IPS-NIHi7 (cell line): ENCODE data around the gene SUPT3H.

Source experiments
- DNase-seq: peaks from one replicate; pipeline ENCODE4 v3.0.0; 2012; ENCODE audit warnings: mixed read lengths; ENCODE audit errors: extremely low spot score

The SUPT3H gene

DNA sequence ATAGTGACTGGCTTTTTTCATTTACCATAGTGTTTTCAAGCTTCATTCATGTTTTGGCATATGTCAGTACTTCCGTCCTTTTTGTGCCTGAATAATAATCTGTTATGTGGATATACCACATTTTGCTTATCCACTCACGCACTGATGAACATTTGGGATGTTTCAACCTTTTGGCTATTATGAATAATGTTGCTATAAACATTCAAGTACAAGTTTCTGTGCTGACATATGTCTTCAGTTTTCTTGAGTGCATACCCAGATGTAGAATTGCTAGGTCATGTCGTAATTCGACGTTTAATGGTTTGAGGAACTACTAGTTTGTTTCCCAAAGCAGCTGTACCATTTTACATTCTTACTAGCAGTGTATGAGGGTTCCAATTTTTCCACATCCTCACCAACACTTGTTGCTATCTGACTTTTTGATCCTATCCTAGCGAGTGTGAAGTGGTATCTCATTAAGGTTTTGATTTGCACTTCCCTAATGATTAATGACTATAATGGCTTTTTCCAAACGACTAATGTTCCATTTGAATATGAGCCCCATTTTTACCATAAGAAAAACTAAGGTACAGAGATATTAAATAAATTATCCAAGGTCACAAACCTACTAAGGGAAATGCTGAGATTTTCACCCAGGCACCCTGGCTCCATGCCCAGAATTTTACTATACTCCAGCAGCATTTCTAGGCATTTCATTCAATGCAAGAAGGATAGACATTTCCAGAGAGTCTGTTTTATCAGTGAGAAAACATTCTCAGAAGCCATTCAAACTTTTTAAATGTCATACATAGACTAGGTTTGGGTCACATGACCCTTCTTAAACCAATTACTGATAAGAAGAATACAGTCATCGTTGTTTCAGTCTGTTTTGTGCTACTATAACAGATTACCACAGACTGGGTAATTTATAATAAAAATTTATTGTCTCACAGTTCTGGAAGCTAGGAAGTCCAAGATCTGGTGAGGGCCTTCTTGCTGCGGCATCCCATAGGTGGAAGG lies 120.7 kb downstream of the SUPT3H start:
- no peak for DNase-seq

DNA sequence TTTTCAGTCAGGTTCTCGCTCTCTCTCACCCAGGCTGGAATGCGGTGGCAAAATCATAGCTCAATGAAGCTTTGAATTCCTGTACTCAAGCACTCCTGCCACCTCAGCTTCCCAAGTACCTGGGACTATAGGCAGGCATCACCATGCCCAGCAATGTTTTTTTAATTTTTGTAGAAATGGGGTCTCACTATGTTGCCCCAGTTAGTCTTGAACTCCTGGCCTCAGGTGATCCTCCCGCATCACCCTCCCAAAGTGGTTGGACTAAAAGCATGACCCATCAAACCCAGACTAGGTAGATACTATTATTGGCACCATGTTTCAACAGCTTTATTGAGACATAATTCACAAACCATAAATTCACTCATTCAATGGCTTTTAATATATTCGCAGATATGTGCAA lies 122.3 kb downstream of the SUPT3H start:
- no peak for DNase-seq

DNA sequence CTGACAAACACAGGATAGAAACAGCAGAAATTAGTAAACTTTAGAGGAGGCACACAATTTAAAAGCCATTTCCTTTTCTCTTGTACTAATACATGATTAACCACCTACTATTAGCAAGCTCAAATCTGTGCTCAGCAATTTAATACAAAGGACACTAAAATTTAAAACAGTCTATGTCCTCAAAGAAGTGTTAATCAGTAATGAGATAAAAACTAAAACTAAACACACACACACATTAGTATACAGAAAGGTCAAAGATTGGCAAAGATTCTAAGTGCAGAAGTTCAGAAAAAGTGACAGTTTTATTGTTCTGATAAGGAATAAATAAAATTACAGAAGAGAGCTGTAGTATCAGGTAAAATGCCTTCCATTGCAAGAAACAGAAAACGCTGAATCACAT lies 123.5 kb downstream of the SUPT3H start:
- DNase-seq, result no peak

DNA sequence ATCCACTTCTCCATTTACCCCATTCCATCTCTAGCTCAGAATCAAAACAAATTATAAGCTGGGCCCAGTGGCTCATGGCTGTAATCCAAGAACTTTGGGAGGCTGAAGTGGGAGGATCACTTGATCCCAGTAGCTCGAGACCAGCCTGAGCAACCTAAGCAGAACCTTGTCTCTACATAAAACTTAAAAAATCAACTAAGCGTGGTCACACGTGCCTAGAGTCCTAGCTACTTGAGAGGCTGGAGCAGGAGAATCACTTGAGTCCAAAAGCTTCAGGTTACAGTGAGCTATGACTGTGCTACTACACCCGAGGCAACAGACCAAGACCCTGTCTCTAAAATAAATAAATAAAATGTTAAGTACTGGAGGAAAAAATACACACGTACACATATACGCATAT lies 124.3 kb downstream of the SUPT3H start:
- no peak for DNase-seq

DNA sequence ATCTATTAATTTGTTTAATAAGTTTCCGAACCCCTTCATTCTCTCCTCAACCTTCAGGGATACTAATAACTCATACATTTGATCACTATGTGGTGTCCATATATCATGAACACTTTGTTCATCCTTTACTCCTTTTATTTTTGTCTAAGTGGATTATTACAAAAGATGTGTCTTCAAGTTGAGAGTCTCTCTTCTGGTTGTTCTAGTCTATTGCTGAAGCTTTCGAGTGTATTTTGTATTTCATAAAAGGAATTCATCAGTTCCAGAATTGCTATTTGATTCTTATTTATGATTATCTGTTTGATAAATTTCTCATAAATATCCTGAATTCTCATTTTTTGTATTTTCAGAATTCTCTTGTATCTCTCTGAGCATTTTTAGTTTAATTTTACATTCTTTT lies 146.1 kb downstream of the SUPT3H start:
- no peak for DNase-seq

DNA sequence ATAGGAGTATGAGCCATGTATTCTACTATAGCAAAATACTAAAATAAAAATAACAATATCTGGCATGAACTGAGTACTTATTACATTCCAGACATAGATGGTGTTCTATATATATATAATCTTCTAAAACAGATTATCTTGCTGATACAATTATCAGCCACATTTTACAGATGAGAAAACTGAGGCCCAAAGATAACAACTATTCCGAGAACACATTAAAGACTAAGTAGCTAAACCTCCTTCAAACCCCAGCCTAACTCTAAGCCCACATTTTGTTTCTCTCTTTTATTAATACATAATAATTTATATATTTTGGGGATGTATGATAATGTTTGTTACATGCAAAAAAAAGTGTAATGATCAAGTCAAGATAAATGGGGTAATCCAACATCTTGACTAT lies 148.3 kb downstream of the SUPT3H start:
- DNase-seq, result no peak

DNA sequence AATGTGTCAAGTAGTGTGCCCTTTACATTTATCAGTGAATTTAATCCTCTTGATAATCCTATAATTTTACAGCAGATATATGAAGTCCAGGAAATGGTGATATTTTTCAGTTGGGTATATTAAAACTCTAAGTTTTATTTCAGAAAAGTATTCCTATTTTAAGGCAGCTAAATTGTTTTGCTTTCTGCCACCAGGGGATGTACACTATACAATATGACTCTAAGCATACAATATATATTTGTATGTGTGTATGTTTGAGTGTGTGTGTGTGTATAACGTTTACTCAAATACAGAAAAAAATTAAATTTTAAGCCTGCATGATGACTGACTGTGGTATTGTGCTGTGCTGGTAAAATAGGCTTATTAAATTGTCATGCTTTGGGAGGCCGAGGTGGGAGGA lies 151.7 kb downstream of the SUPT3H start:
- DNase-seq, result no peak

DNA sequence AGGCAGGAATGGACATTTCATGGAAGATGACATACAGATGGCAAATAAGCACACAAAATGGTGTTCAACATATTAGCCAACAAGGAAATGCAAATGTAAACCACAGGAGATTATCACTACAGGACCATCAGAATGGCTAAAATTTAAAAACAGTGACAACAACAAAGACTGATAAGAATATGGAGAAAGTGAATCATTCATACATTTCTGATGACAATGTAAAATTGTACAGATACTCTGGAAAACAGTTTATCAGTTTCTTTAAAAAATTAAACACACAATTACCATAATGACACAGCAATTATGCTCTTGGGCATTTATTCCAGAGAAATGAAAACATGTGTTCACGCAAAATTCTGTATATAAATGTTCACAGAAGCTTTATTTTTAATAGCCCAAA lies 155.4 kb downstream of the SUPT3H start:
- DNase-seq, result no peak

DNA sequence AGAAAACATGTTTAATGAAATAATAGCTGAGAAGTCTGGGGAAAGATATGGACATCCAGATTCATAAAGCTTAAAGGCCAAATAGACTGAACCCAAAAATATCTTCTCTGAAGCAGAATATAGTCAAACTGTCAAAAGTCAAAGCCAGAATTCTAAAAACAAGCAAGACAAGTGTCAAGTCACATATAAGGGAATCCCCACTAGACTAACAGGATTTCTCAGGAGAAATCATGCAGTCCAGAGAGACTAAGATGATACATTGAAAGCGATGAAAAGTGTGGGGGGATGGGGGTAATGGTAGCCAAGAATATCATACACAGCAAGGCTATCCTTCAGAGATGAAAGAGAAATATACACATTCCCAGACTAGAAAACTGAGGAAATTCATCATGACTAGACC lies 162.0 kb downstream of the SUPT3H start:
- DNase-seq, result no peak

DNA sequence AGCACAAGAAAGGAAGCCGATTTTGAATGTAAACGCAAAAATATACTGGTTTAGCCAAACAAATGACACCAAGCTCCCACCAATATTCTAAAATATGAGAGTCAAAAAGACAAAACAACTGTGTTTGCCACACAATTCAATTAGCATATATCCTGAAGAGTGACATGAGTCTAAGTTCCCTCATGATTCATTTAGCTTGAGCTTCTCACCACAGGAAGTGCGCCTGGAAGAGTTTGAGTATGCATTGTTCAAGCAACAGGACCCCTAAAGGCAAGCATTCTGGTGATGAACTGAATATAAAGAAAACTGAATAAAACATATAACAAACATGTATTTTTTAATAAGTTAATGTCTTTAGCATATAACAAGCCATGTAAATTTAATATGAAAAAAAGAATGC lies 164.8 kb downstream of the SUPT3H start:
- DNase-seq, result peak; percentile 18

DNA sequence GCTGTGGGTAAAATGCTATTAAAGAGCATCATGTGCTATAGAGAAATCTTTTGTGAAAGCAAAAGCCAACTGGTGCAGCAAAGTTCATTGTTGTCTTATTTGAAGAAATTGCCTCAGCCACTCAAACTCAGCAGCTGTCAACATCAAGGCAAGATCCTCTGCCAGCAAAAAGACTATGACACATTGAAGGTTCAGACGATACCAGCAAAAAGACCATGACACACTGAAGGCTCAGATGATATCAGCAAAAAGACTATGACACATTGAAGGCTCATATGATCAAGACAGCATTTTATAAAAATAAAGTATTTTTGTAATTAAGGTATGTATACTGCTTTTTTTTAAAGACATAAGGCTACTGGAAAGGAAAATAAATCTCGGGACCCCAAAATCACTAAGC lies 168.0 kb downstream of the SUPT3H start:
- no peak for DNase-seq

DNA sequence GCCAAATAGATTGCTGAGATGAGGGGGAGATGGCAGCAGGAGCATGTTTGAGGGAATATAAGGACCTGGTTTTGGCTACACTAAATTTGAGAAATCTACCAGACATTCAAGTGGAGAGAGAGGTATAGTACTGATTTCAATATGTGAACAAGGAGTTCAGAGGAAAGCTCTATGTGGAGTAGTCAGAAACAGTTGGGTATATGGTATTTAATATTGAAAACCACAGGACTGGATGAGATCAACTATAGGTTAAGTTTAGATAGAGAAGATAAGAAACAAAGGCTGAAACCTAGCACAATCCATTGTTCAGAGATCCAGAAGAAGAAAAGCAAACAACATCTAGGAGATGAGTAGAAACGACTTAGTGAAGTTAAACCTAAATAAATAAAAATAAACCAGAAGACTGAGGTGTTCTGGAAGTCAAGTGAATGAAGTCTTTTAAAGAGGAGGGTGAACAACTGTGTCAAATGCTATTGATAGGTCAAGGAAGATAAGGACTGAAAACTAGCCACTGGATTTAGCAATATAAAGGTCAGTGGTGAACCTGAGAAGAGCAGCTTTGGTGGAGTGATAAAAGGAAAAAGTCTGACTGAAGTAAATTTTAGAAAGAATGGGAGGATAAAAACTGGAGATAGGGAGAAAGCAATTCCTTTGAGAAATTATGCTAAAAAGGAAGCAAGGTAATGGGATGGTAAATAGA lies 170.8 kb downstream of the SUPT3H start:
- DNase-seq, result no peak

DNA sequence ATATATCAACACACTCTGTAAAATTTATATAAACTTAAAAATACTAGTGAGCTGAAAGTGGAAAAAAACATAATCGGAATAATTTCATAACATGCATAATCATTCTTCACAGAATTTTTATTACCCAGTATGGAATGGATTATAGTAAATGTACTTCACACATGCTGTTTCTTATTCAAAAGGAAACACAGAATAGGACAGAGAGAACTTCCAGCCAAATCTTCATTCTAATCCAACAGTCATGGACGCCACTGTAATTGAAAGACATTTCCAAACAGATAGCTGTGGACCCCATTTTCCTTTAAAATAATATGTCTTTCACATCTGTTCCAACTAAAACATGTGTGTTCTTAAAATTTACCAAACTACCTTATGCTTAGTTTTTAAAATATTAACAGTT lies 176.2 kb downstream of the SUPT3H start:
- DNase-seq, result no peak

DNA sequence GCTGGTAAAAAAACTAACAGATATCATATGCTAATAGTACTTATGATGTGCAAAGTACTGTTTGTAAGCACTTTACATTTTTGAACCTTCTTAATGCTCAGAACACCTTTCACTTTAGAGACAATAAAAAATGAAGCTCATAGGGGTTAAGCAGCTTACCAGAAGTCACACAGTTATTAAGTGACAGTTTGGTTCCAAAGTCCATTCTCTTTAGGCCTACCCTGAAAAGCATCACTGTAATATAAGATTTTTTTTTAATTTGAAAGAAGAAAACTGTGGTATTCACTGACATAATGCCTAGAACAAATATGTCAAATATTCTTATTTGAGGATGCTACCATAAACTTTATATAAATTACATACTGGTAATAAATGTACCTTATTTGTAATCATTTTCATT lies 177.2 kb downstream of the SUPT3H start:
- DNase-seq, result no peak

DNA sequence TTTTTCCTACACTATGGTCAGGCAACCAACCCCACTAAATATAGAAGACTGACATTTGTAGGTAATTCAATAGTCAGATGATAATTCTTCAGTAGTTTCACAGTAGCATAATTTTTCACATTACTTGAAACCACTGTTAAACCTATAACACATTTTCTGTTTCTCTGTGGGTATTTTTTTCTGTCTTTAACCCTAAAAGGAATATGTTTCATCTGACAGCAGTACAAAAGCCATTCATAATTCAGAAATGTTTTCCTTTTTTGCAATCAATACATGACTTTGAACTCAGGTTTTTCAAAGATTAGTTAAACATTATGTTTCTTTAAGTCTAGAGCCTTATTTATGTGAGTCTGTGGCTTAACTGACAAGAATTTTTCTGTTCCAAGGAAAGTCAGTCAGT lies 178.2 kb downstream of the SUPT3H start:
- DNase-seq, result no peak

DNA sequence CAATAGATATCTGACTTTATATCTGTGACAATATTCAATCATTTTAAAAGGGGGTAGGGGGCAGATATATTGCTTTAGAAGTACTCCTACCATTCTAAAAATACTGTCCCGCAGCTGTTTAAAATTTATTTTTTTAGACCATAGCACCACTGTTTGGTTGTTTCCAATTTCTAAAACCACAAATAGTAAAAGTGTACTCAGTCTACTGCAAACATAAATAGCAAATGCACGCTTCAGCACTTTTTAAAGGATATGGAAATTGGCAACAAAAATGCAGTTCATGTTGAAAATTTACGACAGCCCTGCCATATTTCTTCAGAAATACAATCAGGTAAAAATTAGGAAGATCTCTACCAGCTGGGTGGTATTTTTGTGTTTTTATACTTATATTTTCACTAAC lies 181.6 kb downstream of the SUPT3H start:
- DNase-seq, result no peak

DNA sequence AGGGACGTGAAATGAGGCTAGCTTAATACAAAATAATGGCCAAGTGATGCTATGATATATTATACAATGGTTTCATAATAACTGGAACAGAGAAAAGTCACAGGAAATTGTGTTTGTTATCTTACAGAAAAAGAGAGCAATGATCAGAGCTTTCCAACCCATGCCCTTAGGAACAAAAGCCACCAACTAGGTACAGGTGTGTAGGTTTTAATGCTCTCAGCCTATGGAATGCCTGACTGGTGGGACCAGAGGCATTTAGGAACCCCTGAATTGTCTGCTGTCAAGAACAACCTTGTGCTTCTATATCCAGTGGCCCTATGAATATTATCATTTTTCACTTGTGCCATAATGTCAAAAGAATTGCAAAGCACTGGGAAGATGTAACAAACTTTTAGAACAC lies 182.6 kb downstream of the SUPT3H start:
- no peak for DNase-seq

DNA sequence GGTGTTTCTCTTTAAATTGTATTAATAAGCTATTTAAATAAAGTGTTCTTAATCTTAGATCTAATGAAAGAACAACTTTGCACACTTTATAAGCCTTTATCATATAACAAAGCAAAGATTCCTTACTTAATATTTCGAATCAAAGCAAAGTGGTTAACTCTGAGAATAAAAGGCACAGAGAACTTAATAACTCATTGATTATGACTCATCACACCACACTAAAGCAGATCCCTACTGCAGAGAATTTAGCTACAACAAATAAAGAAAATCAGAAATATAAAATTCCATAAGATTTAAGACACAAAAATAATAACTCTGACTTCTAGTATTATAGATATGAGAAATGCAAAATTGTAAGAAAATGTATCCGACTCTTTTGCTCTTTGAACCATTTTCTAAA lies 185.2 kb downstream of the SUPT3H start:
- no peak for DNase-seq

DNA sequence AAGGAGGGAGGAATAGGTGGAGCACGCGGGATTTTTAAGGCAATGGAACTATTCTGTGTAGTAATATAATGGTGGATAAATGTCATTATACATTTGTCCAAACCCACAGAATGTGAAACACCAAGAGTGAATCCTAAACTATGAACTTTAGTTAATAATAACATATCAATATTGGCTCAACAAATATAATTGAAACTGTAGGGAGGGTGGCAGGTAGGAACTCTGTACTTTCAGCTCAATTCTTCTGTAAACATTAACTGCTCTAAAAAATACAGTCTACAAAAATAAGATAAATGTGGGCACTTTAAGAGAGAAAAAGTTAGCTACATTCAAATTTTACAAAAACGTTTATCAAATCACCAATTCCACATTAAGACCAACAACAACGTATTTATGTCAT lies 186.3 kb downstream of the SUPT3H start:
- DNase-seq, result no peak

DNA sequence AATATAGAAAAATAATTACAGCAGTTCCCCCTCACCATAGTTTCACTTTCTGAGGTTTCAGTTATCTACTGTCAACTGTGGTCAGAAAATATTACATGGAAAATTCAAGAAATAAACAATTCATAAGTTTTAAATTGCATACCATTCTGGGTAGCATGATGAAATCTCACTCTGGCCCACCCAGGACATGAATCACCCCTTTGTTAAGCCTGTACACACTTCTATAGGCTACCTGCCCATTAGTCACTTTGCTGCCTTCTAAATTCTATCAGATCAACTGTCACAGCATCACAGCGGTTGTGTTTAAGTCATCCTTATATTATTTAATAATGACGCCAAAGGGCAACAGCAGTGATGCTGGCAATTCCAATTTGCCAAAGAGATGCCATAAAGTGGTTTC lies 189.9 kb downstream of the SUPT3H start:
- no peak for DNase-seq

DNA sequence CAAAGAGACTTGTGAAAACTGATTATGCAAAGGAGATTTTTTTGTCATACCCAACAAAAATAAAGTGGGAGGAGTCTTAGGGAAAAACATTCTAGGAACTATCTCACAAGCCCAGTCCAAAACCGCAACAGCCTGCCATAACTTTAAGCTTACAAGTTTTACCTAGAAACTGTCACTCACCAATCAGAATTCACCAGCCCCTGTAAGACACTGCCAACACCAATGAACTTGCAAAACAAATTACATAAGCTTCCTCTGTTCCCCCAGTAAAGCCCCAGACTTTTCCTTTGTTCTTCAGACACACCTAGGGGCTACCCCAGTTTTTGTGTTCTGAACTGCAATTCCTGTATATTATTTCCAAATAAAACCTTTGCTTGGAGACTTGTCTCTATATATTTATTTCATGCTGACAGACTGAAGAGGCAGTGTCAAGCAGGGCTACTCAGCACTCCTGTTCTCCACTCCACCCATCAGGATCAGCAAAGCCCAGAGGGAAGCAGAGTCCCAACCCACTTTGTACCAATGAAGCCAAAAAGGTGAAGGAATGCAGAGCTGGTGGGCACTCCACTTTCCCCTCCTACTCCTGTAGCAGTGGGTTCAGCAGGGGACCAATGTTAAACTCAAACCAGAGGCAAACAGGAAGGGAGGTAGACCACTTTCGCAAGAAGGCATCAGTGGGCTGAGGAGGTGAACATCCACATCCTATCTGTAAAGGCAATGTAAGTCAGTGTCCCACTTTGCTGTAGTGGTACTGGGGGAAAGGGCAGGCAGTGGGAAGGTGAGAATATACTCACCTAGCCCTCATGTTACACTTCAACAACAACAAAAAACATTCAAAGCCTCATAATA lies 192.1 kb downstream of the SUPT3H start:
- no peak for DNase-seq

DNA sequence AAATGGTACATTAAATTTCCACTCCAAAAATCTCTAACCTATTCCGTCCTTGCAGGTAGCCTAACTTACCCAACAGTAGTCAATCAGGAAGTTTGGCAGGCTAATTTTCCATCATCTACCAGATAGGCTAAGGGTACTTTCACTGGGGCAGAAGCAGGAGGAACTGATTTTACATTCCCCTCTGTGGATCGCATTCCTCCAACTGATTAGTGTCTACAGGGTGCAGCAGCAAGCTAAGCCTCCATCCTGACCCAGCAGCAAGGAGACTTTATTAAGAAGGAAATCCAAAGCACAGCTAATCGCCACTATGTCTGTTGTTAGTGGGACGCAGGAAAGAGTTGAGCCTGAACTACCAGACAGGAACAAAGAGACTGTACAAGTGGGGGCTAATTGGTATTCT lies 192.8 kb downstream of the SUPT3H start:
- peak; percentile 12 for DNase-seq
